ENCODE results near the gene TECPR2.

TECPR2 gene

DNA sequence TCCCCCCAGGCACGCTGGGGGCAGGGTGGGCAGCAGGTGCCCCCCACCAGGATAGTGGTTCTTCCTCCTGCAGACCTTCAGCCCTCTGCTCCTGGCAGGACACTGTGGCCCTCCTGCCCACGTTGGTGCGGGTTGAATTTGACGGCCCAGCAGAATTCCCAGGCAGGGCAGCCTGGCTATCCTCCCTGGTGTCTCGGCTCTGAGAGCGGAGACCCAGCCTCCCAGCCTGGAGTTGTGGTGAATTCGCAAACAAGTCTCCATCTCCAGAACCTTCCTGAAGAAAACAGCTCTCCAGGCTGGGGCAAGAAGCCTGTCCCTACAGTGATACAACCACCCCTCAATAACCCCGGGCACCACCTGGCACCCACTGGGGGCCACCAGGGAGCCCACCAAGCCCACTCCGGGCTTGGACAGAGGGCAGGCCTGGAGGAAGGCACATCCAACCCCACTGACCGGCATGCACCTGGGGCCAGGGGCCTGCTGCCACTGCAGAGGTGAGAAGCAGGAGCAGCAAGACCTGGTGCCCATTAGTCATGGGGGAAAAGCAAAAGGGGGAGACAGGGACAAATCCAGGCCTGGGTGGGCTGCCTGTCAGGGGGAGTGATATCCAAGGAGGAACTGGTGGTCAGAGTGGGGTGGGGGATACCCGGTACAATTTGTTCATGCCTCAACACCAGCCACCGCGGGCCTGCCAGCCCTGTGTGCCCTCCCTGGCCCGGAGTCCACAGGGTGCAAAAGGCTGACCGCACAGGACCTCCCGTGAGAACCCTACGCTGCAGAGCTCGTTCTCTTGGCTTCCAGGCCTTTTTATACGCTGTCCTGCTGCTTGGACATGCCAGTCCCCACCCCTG, 143.3 kb downstream of the TECPR2 start:
- no peak for ATAC-seq
- TF ChIP-seq ZC3H10 (CRISPR knock-in tag; IDR thresholded peaks at IDR 0.05) (no peak), ESRRG (CRISPR knock-in tag; IDR thresholded peaks at IDR 0.05) (no peak), TOX (CRISPR knock-in tag; IDR thresholded peaks at IDR 0.05; ENCODE audit: borderline replicate concordance) (no peak), BACH2 (CRISPR knock-in tag; IDR thresholded peaks at IDR 0.05; ENCODE audit: borderline replicate concordance) (no peak), ARNTL (CRISPR knock-in tag; IDR thresholded peaks at IDR 0.05; ENCODE audit: borderline replicate concordance, low read depth) (no peak), ZFP30 (CRISPR knock-in tag; IDR thresholded peaks at IDR 0.05) (no peak), PPARA (CRISPR knock-in tag; IDR thresholded peaks at IDR 0.05; ENCODE audit: borderline replicate concordance) (no peak), TCF4 (CRISPR knock-in tag; IDR thresholded peaks at IDR 0.05; ENCODE audit: borderline replicate concordance) (no peak), RARB (CRISPR knock-in tag; IDR thresholded peaks at IDR 0.05) (no peak), ZNF8 (CRISPR knock-in tag; IDR thresholded peaks at IDR 0.05) (no peak), GLIS3 (CRISPR knock-in tag; IDR thresholded peaks at IDR 0.05) (no peak), ZFP3 (CRISPR knock-in tag; IDR thresholded peaks at IDR 0.05) (no peak), OSR1 (CRISPR knock-in tag; IDR thresholded peaks at IDR 0.05) (no peak), SNAI2 (CRISPR knock-in tag; IDR thresholded peaks at IDR 0.05) (no peak), CSDC2 (CRISPR knock-in tag; IDR thresholded peaks at IDR 0.05) (no peak)
- TF ChIP-seq, protein P1, sequence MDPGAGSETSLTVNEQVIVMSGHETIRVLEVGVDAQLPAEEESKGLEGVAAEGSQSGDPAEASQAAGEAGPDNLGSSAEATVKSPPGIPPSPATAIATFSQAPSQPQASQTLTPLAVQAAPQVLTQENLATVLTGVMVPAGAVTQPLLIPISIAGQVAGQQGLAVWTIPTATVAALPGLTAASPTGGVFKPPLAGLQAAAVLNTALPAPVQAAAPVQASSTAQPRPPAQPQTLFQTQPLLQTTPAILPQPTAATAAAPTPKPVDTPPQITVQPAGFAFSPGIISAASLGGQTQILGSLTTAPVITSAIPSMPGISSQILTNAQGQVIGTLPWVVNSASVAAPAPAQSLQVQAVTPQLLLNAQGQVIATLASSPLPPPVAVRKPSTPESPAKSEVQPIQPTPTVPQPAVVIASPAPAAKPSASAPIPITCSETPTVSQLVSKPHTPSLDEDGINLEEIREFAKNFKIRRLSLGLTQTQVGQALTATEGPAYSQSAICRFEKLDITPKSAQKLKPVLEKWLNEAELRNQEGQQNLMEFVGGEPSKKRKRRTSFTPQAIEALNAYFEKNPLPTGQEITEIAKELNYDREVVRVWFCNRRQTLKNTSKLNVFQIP (CRISPR knock-in tag; IDR thresholded peaks at IDR 0.05; ENCODE audit: borderline replicate concordance, low read depth): no peak
- TF ChIP-seq, protein P2, sequence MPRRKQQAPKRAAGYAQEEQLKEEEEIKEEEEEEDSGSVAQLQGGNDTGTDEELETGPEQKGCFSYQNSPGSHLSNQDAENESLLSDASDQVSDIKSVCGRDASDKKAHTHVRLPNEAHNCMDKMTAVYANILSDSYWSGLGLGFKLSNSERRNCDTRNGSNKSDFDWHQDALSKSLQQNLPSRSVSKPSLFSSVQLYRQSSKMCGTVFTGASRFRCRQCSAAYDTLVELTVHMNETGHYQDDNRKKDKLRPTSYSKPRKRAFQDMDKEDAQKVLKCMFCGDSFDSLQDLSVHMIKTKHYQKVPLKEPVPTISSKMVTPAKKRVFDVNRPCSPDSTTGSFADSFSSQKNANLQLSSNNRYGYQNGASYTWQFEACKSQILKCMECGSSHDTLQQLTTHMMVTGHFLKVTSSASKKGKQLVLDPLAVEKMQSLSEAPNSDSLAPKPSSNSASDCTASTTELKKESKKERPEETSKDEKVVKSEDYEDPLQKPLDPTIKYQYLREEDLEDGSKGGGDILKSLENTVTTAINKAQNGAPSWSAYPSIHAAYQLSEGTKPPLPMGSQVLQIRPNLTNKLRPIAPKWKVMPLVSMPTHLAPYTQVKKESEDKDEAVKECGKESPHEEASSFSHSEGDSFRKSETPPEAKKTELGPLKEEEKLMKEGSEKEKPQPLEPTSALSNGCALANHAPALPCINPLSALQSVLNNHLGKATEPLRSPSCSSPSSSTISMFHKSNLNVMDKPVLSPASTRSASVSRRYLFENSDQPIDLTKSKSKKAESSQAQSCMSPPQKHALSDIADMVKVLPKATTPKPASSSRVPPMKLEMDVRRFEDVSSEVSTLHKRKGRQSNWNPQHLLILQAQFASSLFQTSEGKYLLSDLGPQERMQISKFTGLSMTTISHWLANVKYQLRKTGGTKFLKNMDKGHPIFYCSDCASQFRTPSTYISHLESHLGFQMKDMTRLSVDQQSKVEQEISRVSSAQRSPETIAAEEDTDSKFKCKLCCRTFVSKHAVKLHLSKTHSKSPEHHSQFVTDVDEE (CRISPR knock-in tag; IDR thresholded peaks at IDR 0.05): no peak
- TF ChIP-seq, protein P3, sequence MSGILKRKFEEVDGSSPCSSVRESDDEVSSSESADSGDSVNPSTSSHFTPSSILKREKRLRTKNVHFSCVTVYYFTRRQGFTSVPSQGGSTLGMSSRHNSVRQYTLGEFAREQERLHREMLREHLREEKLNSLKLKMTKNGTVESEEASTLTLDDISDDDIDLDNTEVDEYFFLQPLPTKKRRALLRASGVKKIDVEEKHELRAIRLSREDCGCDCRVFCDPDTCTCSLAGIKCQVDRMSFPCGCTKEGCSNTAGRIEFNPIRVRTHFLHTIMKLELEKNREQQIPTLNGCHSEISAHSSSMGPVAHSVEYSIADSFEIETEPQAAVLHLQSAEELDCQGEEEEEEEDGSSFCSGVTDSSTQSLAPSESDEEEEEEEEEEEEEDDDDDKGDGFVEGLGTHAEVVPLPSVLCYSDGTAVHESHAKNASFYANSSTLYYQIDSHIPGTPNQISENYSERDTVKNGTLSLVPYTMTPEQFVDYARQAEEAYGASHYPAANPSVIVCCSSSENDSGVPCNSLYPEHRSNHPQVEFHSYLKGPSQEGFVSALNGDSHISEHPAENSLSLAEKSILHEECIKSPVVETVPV (CRISPR knock-in tag; IDR thresholded peaks at IDR 0.05): no peak

DNA sequence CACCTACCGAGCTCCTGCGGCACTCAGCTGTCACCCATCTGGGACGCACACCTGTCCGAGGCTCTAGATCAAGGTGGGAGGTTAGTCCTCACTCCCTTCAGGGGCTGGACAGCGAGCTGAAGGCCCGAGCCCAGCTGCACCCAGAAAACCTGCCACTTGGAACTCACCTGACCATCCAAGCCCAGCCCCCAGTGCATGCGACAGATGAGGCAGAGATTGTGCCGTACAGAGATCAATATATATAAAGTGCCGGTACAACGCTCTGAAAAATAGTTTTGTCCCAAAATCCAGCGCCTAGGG, 143.8 kb downstream of the TECPR2 start:
- TF ChIP-seq ZNF565 (CRISPR knock-in tag; conservative IDR thresholded peaks at IDR 0.05; ENCODE audit: low read depth) (no peak), ZFP30 (CRISPR knock-in tag; IDR thresholded peaks at IDR 0.05) (no peak), ISL1 (CRISPR knock-in tag; IDR thresholded peaks at IDR 0.05) (no peak), ZNF70 (CRISPR knock-in tag; IDR thresholded peaks at IDR 0.05) (no peak), CSDC2 (CRISPR knock-in tag; IDR thresholded peaks at IDR 0.05) (no peak)
- TF ChIP-seq, protein P4, sequence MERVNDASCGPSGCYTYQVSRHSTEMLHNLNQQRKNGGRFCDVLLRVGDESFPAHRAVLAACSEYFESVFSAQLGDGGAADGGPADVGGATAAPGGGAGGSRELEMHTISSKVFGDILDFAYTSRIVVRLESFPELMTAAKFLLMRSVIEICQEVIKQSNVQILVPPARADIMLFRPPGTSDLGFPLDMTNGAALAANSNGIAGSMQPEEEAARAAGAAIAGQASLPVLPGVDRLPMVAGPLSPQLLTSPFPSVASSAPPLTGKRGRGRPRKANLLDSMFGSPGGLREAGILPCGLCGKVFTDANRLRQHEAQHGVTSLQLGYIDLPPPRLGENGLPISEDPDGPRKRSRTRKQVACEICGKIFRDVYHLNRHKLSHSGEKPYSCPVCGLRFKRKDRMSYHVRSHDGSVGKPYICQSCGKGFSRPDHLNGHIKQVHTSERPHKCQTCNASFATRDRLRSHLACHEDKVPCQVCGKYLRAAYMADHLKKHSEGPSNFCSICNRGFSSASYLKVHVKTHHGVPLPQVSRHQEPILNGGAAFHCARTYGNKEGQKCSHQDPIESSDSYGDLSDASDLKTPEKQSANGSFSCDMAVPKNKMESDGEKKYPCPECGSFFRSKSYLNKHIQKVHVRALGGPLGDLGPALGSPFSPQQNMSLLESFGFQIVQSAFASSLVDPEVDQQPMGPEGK (CRISPR knock-in tag; IDR thresholded peaks at IDR 0.05; ENCODE audit: borderline replicate concordance): no peak
- TF ChIP-seq, protein P1 (CRISPR knock-in tag; IDR thresholded peaks at IDR 0.05; ENCODE audit: borderline replicate concordance, low read depth): no peak
- TF ChIP-seq, protein P5, sequence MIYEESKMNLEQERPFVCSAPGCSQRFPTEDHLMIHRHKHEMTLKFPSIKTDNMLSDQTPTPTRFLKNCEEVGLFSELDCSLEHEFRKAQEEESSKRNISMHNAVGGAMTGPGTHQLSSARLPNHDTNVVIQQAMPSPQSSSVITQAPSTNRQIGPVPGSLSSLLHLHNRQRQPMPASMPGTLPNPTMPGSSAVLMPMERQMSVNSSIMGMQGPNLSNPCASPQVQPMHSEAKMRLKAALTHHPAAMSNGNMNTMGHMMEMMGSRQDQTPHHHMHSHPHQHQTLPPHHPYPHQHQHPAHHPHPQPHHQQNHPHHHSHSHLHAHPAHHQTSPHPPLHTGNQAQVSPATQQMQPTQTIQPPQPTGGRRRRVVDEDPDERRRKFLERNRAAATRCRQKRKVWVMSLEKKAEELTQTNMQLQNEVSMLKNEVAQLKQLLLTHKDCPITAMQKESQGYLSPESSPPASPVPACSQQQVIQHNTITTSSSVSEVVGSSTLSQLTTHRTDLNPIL (CRISPR knock-in tag; IDR thresholded peaks at IDR 0.05; ENCODE audit: low read depth): no peak
- ATAC-seq: no peak

Data from SK-N-SH treated with all-trans-retinoic acid at 6 μM for 48 hours (cell line).